DMS 273 (cell line): ENCODE measurements around the gene KIF26A.

Experiments
- DNase-seq: peaks from one replicate; lab custom pipeline; 2025; ENCODE audit not compliant: unreplicated experiment; lab: John Stamatoyannopoulos, UW

Gene KIF26A

DNA sequence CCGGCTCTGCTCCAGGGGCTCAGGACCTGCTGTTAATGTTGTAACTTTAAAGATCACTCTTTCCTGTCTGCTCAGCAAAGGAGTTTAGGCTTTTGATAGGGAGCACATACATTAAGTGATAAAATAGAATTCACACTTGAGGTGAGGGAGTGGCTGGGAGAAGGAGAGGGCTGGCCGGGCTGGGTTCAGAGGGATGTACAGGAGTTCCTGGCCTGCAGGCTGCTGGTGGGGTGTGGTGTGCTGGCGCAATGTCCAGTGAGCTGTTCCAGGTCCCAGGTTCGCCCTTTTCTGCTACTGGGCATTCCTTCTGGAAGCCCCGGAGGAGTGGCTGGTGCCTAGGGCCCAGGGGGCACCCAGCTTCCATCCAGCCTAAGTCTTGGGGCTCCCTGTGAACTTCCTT is 17.8 kb downstream of the KIF26A start:
- no peak for DNase-seq

DNA sequence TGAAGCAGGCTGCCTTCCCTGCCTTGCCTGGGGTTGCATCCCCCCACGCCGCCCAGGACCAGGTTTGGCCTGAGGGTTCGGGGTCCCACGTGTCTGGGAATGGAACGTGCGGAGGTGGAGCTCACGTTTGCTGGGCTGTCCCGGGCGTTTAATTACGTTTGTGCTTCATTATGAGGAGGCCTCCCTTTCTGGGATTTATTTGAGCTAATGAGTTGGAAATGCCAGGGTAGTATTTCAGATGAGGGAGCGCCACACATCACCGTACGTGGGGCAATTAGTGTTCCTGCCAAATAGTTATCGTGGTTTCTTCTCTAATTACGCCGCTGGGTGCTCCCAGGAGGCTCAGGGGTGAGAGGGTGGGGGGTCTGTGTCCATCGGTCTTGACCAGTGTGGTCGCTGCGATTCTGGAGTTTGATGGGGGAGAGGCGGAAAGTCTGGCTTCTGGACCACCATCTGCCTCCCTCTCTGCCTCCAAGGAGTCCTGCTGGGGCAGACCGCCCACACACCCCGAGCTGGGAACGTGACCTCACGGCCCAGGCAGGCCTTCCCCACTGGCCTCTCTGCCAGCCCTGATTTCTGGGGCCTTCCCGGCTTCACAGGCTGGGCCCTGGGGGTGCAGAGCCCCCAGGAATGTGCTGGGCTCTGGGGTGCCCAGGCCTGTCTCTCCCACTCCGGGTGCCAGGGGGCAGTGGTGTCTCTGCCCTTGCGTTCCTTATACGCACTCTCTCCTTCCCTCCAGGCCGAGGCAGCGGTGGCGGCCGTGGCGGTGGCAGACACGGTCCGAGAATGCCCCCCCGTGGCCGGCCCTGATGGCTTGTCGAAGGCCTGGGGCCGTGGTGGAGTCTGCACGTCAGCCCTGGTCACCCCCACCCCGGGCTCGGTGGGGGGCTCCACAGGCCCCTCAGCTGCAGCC is 18.9 kb downstream of the KIF26A start:
- peak; percentile 53 for DNase-seq

DNA sequence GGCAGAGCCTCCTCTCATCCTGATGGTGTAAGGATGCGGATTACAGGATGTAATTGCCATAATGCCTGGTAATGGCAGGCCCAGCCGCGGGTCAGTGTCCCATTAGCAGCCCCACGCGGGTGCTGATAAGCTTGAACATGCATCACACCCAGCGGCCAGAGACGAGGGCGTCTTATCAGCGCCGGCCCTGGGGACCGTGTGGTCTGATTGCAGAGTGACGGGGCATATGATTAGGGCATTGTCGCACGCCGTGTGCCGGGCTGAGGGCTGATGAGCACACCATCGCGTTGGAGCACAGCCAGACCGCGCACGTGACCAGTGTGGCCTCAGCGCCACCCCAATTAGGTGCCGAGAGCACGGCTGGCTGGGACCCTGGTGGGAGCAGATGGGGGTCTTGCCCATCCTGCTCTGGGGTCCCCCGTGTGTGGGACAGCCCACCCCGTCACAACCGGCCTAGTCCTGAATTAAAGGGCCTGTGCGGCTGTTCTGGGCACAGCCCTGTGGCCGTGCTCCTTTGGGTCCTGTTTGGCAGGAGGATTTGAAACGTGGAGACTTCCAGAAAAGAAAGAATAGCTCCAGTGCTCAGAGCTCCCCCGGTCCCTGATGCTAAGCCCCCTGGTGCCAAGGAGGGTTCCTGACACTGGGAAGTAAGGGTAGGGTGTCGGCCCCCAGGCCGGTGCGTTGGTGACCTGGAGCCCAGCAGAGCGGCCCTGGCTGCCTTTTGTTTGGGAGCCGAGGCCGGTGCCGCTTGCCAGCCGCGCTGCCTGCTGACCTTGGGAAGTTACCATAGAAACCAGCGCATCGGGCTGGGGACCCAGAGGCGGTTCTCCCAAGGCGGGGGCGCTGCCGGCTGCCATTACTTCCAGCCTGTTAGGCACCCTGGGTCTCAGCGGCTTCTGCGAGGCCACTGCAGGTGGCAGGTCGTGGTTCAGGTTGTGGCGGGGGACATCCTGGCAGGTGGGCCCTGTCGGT is 20.7 kb downstream of the KIF26A start:
- no peak for DNase-seq

DNA sequence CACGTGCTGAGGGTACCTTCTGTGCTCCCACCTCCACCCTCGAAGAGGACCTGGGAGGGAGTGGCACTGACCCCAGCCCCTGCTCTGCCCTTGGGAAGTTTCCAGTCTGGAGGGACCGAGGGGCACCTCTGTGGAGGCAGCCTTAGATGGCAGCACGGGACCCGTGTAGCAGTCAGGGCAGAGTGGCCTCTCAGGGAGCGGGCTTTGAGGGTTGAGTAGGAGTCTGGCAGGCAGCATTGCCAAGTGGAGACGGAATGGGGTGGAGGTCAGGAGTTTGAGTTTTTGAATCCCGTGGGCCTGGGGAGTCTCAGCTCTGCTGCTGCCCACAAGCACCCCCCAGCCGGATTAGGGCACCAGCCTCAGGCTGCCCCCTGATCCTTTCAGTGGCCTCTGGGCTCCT is 21.6 kb downstream of the KIF26A start:
- DNase-seq: no peak

DNA sequence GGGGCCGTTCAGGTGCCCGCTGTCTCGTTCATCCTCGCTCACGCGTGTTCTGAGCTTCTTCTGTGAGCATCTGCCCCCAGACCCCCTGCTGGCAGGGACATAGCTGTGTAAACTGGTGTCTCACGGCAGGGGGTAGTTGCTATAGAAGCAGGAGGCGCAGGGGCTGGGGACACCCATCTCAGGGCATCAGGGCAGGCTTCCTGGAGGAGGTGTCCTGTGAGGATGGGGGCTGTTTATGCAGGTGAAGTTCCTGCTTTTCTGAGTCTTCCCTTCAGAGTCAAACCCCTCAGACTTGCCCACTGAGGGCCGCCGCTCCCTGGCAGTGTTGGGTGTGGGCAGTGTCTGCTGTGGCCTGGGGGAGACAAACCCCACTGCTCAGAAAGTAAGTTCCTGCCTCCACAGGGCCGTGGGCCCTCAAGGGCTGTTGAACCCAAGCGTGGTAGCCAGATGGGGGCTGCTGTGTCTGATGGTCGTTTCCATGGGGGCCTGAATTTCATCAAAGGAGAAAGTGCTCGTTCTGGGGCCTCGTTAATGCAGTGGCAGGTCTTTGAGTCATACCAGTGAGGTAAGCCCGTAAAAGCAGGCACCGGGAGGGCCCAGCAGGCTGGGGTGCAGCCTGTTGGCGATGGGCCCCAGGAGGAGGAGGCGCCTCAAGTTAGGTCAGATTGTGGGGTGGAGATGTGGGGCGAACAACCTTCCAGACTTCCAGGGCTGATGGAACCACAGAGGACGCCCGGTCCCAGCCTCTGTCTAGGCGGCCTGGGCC is 23.4 kb downstream of the KIF26A start:
- DNase-seq: peak; percentile 30

DNA sequence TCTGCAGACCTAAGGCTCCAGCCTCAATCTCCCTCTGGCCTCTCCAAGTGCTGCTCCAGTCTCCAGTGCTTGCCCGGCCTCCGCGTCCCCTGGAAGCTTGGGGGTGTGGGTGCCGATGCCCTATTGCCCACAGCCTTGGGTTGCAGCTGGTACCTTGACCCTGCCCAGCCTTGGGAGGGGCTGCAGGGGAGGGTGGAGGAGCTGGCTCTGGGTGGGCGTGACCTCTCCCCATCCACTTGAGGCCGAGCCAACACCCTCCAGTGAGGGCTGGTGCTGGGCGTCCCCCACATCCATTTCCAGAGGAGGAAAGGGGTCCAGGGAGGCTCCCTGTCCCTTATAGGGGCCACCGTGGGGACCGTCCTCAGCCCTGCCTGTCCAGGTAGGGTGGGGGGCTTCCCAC is 24.1 kb downstream of the KIF26A start:
- no peak for DNase-seq

DNA sequence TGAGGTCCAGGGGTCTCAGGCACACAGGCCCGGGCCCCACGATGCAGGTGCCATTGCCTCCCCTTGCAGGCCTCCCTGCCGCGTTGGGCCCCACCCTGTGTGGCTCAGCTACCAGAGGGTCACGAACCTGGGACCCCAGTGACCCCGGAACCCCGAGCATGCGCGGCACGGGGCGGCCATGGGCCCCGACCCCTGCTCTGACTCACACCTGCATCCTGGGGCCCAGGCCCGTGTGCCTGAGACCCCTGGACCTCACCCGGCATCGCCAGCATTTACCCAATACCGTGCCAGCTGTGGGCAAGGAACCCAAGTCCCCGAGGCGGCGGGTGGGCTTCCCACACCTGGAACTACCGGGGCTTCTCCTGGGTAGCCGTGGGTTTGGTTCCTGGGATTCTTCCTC is 25.2 kb downstream of the KIF26A start:
- no peak for DNase-seq

DNA sequence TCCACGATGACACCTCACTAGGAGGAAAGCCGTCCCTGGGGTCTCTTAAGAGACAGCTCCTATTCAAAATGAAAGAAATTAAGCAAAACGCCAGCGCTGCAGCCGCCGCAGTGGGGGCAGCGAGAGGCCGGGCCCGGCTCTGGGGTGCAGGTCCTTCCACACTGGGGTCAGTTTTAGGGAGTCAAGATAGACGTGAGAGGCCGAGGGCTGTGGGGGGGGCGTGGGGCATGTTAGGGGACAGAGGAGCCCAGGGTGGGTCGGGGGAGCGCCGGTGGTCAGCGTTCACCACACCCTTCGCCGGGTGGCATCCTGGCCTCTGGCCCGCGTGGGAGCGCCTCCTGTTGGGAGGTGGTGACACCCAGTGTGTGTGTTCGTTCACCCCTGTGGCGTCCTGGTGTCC is 25.7 kb downstream of the KIF26A start:
- DNase-seq: no peak

DNA sequence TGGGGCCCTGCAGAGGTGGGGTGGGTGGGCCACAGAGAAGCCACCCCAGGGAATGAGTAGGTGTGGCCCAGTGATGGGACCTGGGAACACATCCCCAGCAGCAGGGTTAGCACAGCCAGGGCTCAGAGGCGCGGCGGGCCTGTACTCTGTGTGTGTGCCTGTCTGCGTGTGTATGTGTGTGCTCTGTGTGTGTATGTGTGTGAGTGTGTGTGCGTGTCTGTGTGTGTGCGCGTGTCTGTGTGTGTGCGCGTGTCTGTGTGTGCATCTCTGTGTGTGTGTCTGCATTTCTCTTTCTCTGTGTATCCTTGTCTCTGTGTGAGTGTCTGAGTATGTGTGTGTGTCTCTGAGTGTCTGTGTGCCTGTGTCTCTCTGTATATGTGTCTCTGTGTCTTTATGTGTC is 26.1 kb downstream of the KIF26A start:
- no peak for DNase-seq

DNA sequence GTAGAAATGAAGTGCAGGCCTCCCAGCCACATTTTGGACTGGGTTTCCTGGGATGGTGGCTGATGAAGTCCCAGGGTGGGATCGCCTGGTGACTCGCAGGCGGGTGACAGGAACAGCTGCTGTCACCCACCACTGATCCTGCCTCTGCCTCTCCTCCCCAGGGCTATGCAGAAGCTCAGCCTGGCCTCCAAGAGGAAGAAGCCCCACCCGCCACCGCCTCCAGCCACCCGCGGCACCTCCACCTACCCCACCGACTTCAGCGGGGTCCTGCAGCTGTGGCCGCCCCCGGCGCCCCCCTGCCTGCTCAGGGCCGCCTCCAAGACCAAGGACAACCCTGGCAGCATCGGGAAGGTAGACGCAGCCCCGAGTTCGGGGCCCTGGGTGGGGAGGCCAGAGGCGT is 28.3 kb downstream of the KIF26A start:
- no peak for DNase-seq

DNA sequence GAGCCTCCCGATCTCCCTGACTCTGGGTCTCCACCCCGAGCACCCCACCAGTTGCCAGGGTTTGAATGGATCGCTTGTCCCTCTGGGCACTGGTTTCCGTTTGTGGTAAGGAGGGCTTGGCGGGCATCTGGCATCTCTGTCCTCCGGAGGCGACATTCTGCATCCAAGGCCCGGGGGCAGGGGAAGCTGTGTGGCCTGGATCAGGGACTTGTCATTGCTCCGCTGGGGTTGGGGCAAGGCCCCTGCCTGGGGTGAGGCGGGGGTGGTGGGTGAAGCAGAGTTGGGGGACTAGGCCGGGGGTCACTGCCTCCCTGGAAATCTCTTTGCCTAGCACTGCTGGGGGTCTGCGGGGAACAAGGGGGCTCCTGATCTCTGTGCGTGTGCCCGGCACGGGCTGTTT is 30.2 kb downstream of the KIF26A start:
- no peak for DNase-seq

DNA sequence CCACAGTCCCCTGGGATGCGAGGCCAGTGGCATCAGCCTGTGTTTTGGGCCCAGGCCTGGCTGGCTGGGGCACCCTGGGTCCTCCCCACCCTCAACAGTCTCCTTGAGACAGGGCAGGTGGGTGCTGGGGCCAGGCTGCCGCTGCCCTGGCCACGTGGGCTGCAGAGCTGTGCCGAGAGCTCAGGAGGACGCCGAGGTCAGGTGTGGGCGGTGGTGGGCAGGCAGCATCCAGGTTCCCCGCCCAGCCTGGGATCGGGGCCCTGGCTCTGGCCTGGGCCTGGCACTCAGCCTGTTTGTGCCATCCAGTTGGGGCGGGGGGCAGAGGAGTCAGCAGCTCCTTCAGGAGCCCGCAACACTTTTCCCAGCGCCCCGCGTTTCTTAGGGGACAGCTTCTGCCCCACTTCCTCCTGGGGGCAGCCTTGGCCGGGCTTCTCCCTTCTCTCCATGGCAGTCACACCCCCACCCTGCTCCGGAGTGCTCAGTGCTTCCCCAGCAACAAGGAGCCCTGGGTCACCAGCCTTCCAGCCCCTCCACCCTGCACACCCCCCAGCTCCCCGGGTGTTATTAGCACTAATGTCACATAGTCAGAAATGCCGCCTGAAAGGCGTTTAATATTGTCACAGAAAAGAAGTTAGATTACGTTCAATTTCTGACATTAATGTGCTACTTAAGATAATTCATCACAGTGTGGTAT is 30.8 kb downstream of the KIF26A start:
- peak; percentile 26 for DNase-seq

DNA sequence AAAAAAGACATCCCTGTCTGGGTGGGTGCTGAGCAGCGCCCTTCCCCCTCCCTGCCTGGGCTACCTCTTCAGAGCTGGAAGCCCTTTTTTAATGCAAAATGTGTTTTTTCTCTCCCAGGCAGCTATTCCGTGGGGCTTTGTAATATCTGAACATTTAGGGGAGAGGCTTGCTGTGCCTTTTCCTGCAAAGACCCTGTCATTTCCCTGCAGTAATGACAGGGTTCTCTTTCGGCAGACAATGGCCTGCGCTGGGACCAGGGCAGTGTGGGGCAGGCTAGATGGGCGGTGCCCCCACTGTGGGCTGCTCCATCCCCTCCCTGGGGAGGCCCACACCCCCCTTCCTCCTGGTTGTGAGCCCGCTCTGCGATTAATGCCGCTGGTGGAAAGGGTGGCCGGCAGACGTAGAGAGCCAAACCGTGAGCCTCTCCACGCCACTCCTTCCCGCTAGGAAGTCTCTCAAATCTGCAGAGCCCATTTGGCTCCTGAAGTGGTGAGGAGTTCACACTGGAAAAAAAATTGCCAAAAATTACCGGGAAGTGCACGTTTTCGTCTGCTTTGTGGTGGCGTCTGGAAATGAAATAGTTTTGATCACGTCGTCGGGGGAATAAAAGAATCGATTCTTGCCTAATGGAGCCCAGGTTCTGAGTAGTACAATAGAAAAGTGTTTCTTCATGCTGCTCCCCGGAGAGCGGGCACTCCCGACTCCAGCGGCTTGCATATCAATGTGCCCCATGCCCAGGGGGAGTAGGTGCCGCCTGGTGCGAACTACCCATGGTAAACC is 31.5 kb downstream of the KIF26A start:
- DNase-seq: no peak

DNA sequence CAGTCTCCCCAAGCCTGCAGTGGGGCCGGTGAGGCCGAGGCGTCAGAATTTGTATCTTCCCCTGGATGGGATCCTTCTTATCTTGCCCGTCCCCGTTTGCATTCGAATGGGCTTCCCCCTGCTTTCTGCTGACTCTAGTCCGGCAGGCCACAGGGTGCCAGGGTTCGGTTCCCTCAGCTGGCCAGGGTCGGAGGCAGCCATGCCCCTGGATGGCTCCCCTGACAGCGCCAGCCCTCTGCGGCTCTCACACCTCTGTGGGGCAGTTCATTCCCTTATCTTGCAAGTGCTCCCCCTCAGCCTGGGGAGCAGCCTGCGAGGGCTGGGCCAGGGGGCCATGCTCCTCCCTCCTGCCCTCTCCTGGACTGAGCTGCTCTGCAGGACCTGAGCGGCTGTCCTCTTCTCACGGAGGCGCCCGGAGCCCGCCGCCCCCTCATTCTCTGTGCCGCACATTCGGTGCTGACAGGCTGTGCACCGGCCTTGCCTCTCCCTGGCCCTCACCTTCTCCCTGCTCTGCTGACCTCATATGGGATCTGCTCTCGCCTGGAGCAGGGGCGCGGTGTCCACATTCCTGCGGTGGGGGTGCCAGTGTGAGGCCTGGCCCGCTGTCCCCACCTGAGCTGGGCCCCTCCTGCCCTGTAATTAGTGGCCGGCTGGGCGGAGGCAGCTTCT is 32.8 kb downstream of the KIF26A start:
- DNase-seq: no peak

DNA sequence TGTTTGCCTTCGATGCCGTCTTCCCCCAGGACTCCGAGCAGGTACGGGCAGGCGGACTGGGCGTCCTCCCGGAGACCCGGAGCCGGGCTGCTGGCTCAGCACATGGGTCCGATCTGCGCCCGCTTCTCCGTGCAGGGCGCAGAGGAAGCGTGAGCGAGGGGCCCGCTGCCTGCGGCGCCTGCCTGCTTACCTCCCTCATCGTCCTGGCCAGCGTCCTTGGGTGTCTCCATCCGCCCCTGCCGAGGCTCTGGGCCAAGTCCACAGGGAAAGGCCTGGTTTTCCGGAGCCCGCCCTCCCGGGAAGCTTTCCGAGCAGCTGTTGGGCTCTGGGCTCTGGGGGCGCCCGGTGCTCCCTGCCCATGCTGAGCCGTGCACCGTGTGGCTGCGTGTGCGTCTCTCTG is 33.5 kb downstream of the KIF26A start:
- DNase-seq: no peak

DNA sequence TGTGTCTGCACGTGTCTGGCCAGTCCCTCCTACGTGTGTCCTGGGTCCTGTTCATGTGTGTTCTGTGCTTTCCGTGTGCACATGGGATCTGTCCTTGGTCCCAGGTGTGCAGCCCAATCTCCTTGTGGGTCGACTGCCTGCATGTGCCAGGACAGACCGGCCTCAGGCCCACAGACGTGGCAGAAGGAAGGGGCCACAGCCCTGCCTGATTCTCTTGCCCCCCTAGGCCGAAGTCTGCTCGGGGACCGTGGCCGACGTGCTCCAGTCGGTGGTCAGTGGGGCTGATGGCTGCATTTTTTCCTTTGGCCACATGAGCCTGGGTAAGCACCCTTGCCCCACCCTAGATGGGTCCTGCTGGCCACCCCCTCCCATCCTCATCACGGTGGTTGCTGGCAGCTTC is 34.0 kb downstream of the KIF26A start:
- DNase-seq: no peak

DNA sequence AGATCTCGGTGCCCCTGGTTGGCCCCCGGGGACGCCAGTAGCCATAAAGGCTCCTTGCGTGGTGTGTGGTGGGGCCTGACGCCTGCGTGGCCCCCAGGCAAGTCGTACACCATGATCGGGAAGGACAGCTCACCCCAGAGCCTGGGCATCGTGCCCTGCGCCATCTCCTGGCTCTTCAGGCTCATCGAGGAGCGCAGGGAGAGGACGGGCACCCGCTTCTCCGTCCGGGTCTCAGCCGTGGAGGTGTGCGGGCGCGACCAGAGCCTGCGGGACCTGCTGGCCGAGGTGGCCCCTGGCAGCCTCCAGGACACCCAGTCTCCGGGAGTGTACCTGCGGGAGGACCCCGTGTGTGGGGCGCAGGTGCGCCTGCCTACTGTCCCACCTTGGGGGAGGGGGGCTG is 34.5 kb downstream of the KIF26A start:
- DNase-seq: no peak

DNA sequence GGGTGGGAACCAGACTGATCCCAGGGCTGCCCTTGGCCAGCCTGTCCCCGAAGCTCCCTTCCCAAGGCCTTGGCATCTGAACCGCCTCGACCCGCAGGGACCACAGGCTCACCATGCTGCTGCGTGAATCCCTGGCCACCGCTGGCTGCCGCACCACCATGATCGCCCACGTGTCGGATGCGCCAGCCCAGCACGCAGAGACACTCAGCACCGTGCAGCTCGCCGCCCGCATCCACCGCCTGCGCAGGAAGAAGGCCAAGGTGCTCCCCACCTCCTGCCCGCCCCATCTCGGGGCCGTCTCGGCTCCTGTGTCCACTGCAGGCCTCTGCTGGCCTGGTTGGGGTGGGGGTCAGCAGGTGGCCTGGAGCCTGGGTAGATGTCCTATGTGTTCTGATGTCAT is 35.7 kb downstream of the KIF26A start:
- no peak for DNase-seq

DNA sequence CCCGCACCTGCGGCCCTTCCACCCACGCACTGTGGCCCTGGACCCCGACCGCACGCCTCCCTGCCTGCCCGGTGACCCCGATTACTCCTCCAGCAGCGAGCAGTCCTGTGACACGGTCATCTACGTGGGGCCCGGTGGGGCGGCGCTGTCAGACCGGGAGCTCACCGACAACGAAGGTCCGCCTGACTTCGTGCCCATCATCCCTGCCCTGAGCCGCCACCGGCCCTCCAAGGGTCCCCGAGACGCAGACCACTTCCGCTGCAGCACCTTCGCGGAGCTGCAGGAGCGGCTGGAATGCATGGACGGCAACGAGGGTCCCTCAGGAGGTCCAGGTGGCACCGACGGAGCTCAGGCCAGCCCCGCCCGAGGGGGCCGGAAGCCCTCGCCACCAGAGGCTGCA is 36.7 kb downstream of the KIF26A start:
- no peak for DNase-seq
